ENCODE results near the gene DVL3.
A peak's percentile ranks its signal among the peaks of the same experiment; 100 is the strongest.

DVL3 gene

GRCh38 chr3:184184546-184185230 is 29.5 kb downstream of the DVL3 start:
- Histone ChIP-seq H3K9ac (ENCODE audit: low read length) (peak overlapping the region; percentile 84), H4K20me1 (ENCODE audit: insufficient read depth, low read length) (0 out of 2 replicates have a peak, but pooled peaks cover 2% of the 10 kb centered on the region), H2AFZ (ENCODE audit: low read length) (no peak overlapping the region), H3K27me3 (ENCODE audit: insufficient read depth, low read length) (no peaks in the 10 kb centered on the region), H3K4me1 (ENCODE audit: insufficient read depth, low read length, severe bottlenecking) (peaks cover 24% of the 10 kb centered on the region), H3K79me2 (ENCODE audit: insufficient read depth, low read length) (peaks cover 16% of the 10 kb centered on the region), H3F3A (ENCODE audit: insufficient read depth, low read length) (no peaks in the 10 kb centered on the region), H3K4me2 (ENCODE audit: low read length) (peak overlapping the region; percentile 83), H3K9me3 (ENCODE audit: low read length) (no peaks in the 10 kb centered on the region), H3K36me3 (ENCODE audit: insufficient read depth, low read length) (peaks cover 71% of the 10 kb centered on the region), H3K4me3 (ENCODE audit: low read depth, low read length, poor library complexity, severe bottlenecking) (peak overlapping the region; percentile 79), H3K27ac (ENCODE audit: low read depth, low read length, poor library complexity, severe bottlenecking) (peak overlapping the region; percentile 74), H3K9me2 (ENCODE audit: low read depth, low read length) (no peaks in the 10 kb centered on the region)
- no peak for TF ChIP-seq CTCF (IDR thresholded peaks at IDR 0.05; ENCODE audit: low read length)
- no peak for TF ChIP-seq EZH2 (IDR thresholded peaks at IDR 0.05; ENCODE audit: borderline replicate concordance, low read length)

- Histone ChIP-seq H3K27me3 (ENCODE audit: insufficient read depth, low read length) (no peaks in the 10 kb centered on the region), H3K36me3 (ENCODE audit: insufficient read depth, low read length) (peaks cover 71% of the 10 kb centered on the region), H3K9me2 (ENCODE audit: low read depth, low read length) (no peaks in the 10 kb centered on the region), H3K9me3 (ENCODE audit: low read length) (no peaks in the 10 kb centered on the region), H3K4me2 (ENCODE audit: low read length) (peak overlapping the region; percentile 83), H3F3A (ENCODE audit: insufficient read depth, low read length) (no peaks in the 10 kb centered on the region), H3K4me3 (ENCODE audit: low read depth, low read length, poor library complexity, severe bottlenecking) (peak overlapping the region; percentile 79), H3K79me2 (ENCODE audit: insufficient read depth, low read length) (peaks cover 16% of the 10 kb centered on the region), H3K27ac (ENCODE audit: low read depth, low read length, poor library complexity, severe bottlenecking) (peak overlapping the region; percentile 74), H3K9ac (ENCODE audit: low read length) (peak overlapping the region; percentile 84), H2AFZ (ENCODE audit: low read length) (no peak overlapping the region), H3K4me1 (ENCODE audit: insufficient read depth, low read length, severe bottlenecking) (peaks cover 24% of the 10 kb centered on the region), H4K20me1 (ENCODE audit: insufficient read depth, low read length) (0 out of 2 replicates have a peak, but pooled peaks cover 2% of the 10 kb centered on the region)
- TF ChIP-seq CTCF (IDR thresholded peaks at IDR 0.05; ENCODE audit: low read length) (no peak), EZH2 (IDR thresholded peaks at IDR 0.05; ENCODE audit: borderline replicate concordance, low read length) (no peak)
These were observed 30.4 kb downstream of the DVL3 start for GRCh38 chr3:184185461-184186183.

- H3K9me2 ChIP-seq (ENCODE audit: low read depth, low read length), result no peaks in the 10 kb centered on the region
- H3F3A ChIP-seq (ENCODE audit: insufficient read depth, low read length), result no peaks in the 10 kb centered on the region
- H3K9ac ChIP-seq (ENCODE audit: low read length), result peak within 1 kb of the TSS; percentile 84
- H3K4me2 ChIP-seq (ENCODE audit: low read length), result peak within 1 kb of the TSS; percentile 83
- peaks cover 71% of the 10 kb centered on the region for H3K36me3 ChIP-seq (ENCODE audit: insufficient read depth, low read length)
- TF ChIP-seq CTCF (IDR thresholded peaks at IDR 0.05; ENCODE audit: low read length), result no peak
- TF ChIP-seq EZH2 (IDR thresholded peaks at IDR 0.05; ENCODE audit: borderline replicate concordance, low read length), result no peak
- peaks cover 16% of the 10 kb centered on the region for H3K79me2 ChIP-seq (ENCODE audit: insufficient read depth, low read length)
- H3K9me3 ChIP-seq (ENCODE audit: low read length), result no peaks in the 10 kb centered on the region
- peaks cover 24% of the 10 kb centered on the region for H3K4me1 ChIP-seq (ENCODE audit: insufficient read depth, low read length, severe bottlenecking)
- peak within 1 kb of the TSS; percentile 74 for H3K27ac ChIP-seq (ENCODE audit: low read depth, low read length, poor library complexity, severe bottlenecking)
- 0 out of 2 replicates have a peak, but pooled peaks cover 2% of the 10 kb centered on the region for H4K20me1 ChIP-seq (ENCODE audit: insufficient read depth, low read length)
- H3K4me3 ChIP-seq (ENCODE audit: low read depth, low read length, poor library complexity, severe bottlenecking), result peak within 1 kb of the TSS; percentile 79
- no peaks in the 10 kb centered on the region for H3K27me3 ChIP-seq (ENCODE audit: insufficient read depth, low read length)
- H2AFZ ChIP-seq (ENCODE audit: low read length), result no peak within 1 kb of the TSS
These were observed 31.2 kb downstream of the DVL3 start, which contains the start of gene ABCF3 for GRCh38 chr3:184186184-184186901. Gene ABCF3 (plus strand): TSS chr3:184186199. CDS start chr3:184186208, 9 bp downstream.

All from OCI-LY1 (cell line).